Mucosa of stomach (tissue), 1 donor: ENCODE data around the gene KIRREL3.

Source experiments
- H3K27me3 ChIP-seq: one replicate; pipeline ENCODE4 v1.7.0; 2013; ENCODE audit warnings: mild to moderate bottlenecking, low read length; ENCODE audit not compliant: control insufficient read depth, insufficient read depth
- H3K36me3 ChIP-seq: one replicate; pipeline ENCODE4 v1.7.0; 2013; ENCODE audit warnings: low read length; ENCODE audit not compliant: control insufficient read depth, insufficient read depth
- H3K4me1 ChIP-seq: one replicate; pipeline ENCODE4 v1.7.0; 2013; ENCODE audit warnings: mild to moderate bottlenecking, low read length; ENCODE audit not compliant: control insufficient read depth, insufficient read depth
- H3K4me3 ChIP-seq: one replicate; pipeline ENCODE4 v1.7.0; 2013; ENCODE audit warnings: low read length
- H3K9ac ChIP-seq: one replicate; pipeline ENCODE4 v1.7.0; 2013; ENCODE audit warnings: mild to moderate bottlenecking, low read length, moderate library complexity
- H3K9me3 ChIP-seq: one replicate; pipeline ENCODE4 v1.7.0; 2013; ENCODE audit warnings: mild to moderate bottlenecking, low read length, moderate library complexity; ENCODE audit not compliant: control insufficient read depth
- donor health status: Pancreatic carcinoma.

KIRREL3 gene

DNA sequence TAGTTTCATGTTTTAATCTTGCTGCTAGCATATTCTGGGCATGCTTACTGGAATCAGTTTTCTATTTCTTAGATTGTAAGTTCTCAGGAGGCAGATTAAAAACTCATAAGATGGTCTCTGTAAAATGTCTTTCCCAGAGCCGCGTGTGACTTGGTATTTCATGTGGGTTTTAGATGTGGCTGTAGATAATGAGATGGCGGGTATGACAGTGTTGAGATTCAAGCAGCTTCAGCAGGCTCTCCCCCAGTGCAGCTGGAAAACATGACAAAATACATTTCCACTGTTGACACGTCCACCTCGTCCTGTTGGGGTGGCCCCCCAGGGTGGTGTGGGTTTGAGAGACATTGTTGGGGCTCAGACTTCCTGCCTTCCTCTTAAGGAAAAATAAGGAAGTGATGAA, 106.8 kb downstream of the KIRREL3 start:
- H3K27me3 ChIP-seq, result no peaks in the 10 kb centered on the region
- no peak overlapping the region for H3K4me3 ChIP-seq
- H3K36me3 ChIP-seq, result no peaks in the 10 kb centered on the region
- no peaks in the 10 kb centered on the region for H3K4me1 ChIP-seq
- no peak overlapping the region for H3K9ac ChIP-seq
- no peaks in the 10 kb centered on the region for H3K9me3 ChIP-seq

DNA sequence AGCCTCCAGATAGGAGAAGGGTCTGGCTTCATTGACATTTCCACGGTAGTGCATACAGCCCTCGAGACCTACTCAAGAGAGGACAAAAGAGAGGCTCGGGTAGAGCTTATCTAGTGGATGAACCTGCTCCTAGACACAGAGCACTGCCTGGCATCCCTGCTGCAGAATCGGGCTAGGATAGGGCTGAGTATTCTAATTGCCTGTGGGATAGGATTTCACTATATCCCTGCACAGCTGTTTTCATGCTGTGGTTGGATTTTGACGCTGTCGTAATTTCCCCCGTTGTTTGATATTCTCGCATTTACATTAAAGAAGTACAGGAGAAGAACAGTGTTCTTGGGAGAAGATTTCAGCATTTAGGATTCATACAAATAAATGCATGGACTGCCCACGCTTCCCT, 107.8 kb downstream of the KIRREL3 start:
- Histone ChIP-seq H3K9me3 (no peaks in the 10 kb centered on the region), H3K9ac (no peak overlapping the region), H3K4me3 (no peak overlapping the region), H3K4me1 (no peaks in the 10 kb centered on the region), H3K36me3 (no peaks in the 10 kb centered on the region), H3K27me3 (no peaks in the 10 kb centered on the region)

DNA sequence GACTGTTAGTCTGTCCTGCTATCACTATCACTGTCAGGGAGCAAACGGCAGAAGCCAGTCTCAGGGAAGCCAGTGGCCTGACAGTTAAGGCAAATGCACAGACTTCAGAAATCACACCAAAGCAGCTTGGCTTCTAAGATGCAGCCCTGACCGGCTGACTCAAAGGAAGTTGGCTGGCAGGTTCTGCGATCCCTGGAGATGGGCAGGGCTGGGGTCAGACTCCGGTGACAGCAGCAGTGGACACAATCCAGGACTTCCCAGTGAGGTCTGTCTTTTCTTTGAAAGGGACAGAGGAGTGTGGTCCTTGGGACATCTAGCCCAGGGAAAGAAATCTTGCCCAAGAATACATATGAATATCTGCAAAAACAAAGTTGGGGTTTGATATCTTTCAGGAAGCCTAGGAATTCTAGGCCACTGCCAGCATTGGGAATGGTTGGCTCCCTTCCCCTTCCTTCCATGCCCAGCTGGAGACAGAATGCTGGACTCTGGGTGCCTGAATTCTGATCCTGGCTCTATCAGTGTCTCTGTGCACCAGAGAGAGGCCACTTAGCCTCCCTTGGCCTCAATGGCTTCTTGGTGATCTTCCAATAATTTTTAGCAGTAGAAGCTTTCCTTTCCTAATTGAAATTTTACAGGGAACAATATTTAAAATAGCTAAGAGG, 108.9 kb downstream of the KIRREL3 start:
- no peak overlapping the region for H3K4me3 ChIP-seq
- H3K36me3 ChIP-seq, result no peaks in the 10 kb centered on the region
- no peaks in the 10 kb centered on the region for H3K27me3 ChIP-seq
- H3K4me1 ChIP-seq, result no peaks in the 10 kb centered on the region
- no peak overlapping the region for H3K9ac ChIP-seq
- no peaks in the 10 kb centered on the region for H3K9me3 ChIP-seq

DNA sequence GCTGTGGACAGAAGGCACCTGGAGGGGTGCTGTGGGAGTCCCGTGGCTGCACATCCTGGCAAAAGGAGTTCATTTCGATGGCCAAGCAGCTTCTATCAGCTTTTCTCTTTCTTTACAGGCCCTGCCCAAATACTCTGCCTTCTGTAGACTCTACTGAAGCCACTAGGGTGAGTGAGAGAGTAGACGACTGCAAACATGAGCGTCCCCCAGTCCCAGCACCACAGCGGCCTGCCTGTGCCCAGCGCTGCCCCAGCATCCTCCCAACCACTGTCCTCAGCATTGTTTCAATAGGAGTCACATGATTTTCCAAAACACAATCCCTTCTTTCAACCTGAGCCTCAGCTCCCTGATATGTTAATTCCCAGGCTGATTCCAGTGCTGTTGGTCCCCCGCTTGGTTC, 110.0 kb downstream of the KIRREL3 start:
- Histone ChIP-seq H3K9ac (no peak overlapping the region), H3K36me3 (no peaks in the 10 kb centered on the region), H3K27me3 (no peaks in the 10 kb centered on the region), H3K4me3 (no peak overlapping the region), H3K4me1 (no peaks in the 10 kb centered on the region), H3K9me3 (no peaks in the 10 kb centered on the region)

DNA sequence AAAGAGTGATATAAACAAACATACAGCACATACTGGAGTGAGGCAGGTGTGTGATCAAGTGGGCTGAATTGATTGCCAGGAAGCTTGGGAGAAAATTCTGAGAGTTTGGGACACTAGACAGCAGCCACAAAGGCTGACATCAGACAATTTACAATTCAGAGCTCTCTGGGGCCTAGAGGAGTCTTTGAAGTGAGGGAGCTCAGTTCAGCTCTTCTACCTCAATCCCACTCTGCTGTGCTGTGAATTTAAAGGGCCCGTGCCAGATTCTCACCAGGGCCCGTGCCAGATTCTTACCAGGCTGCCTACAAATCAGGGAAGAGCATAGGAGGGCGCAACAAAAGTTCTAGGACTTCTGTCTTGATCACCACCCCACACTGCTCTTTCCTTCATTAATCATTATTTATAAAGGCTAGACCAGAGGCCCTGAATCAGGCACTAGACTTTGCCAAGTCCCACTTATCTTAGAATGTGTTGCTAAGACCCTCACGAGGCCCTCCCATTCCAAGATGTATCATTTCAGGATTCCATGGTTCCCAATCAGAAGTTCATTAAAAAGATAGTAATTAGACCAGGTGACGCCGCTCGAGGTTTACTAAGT, 112.4 kb downstream of the KIRREL3 start:
- no peak overlapping the region for H3K4me3 ChIP-seq
- H3K36me3 ChIP-seq, result no peaks in the 10 kb centered on the region
- H3K9me3 ChIP-seq, result no peaks in the 10 kb centered on the region
- H3K9ac ChIP-seq, result no peak overlapping the region
- no peaks in the 10 kb centered on the region for H3K27me3 ChIP-seq
- no peaks in the 10 kb centered on the region for H3K4me1 ChIP-seq

DNA sequence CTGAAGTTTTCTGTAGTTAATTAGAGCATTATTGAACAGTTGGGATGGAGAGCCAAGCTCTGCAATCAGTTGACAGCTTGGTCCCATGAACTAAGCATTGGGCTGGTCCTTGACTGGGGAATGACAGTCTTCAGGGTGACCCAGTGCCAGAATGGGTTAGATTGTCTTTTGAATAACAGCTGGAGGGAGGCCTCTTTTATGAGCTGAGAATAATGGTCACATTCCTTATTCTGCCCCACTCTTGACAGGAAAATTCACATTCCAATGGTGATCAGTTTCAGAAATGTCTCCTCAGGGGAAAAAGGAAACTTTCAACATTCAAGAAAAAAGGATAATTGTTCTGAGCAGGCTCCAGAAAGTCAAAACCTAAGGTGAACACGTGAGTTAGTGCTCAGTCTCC, 113.9 kb downstream of the KIRREL3 start:
- no peaks in the 10 kb centered on the region for H3K27me3 ChIP-seq
- H3K36me3 ChIP-seq, result no peaks in the 10 kb centered on the region
- no peak overlapping the region for H3K4me3 ChIP-seq
- H3K9ac ChIP-seq, result no peak overlapping the region
- H3K9me3 ChIP-seq, result no peaks in the 10 kb centered on the region
- no peaks in the 10 kb centered on the region for H3K4me1 ChIP-seq

DNA sequence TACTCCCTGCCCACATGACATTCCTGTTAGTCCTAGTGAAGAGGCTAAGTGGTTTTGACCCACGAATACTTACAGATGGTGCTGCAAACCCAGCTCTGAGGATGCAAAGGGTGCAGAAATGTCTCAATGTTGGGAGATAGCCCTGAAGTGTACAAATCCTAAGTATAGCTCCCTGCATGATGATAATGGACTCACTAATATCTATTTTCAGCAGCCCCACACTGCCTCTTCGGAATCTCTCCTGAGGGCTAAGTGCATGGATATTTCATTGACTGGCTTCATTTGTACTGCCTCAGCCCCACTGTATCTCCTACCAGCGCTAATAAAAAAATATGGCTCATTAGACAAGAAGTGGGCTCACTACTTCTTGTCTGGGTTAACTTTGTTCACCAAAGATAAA, 114.5 kb downstream of the KIRREL3 start:
- H3K4me3 ChIP-seq, result no peak overlapping the region
- no peaks in the 10 kb centered on the region for H3K36me3 ChIP-seq
- no peak overlapping the region for H3K9ac ChIP-seq
- H3K9me3 ChIP-seq, result no peaks in the 10 kb centered on the region
- H3K27me3 ChIP-seq, result no peaks in the 10 kb centered on the region
- H3K4me1 ChIP-seq, result no peaks in the 10 kb centered on the region

DNA sequence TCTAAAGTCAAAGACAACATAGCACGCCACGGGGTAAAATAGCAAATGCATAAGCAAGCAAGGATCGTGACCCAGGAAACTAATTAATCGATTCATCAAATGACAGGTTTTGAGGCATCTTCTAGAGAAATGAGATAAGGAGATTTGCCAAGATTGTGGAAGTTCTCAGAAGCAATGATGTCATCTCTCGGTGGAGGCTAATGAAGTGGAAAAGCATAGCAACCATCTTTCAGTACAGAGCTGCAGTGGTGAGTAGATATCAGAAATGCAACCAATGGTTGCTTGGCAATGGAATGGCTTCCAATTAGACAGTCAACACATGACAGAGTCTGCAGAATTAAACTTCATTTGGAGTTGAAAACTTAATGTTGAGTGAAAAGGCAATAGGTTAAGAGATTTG, 116.0 kb downstream of the KIRREL3 start:
- H3K4me3 ChIP-seq, result no peak overlapping the region
- no peaks in the 10 kb centered on the region for H3K4me1 ChIP-seq
- no peaks in the 10 kb centered on the region for H3K36me3 ChIP-seq
- no peaks in the 10 kb centered on the region for H3K9me3 ChIP-seq
- H3K9ac ChIP-seq, result no peak overlapping the region
- H3K27me3 ChIP-seq, result no peaks in the 10 kb centered on the region

DNA sequence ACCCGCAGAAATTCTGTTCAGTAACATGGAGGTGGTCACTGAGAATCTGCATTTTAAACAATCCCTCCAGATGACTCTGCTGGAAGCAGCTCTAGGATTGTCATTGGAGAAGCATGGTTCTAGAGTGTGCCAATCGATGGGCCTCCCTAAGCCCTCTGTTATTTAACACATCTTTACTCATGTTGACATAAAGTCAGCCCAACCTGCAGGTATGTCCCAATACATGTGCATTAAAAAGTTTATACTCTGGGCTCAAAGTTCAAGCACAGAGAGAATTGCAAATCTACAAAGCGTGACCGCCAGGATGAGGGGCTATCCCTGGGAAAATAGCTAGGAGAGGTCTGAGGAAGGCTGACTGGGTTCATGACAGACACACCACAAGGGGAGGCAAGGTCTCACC, 116.4 kb downstream of the KIRREL3 start:
- Histone ChIP-seq H3K9me3 (no peaks in the 10 kb centered on the region), H3K36me3 (no peaks in the 10 kb centered on the region), H3K4me1 (no peaks in the 10 kb centered on the region), H3K27me3 (no peaks in the 10 kb centered on the region), H3K9ac (no peak overlapping the region), H3K4me3 (no peak overlapping the region)

DNA sequence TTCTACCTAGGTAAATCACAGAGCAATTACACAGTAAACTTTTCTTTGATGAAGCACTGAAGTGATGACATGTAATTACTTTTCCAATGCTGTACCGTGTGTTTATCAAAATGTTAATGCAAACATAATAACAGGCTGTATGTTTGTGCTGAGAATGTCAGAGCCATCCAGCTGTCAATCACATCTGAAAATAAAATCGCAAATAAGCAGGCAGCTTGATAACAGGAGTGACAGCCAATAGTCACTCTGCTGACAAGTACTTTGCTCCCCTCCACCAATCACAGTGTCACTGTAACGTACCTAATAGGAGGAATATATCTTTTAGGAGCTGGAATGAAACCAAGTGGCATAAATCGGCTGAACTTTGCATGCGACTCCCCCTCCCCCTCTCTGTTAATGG, 119.7 kb downstream of the KIRREL3 start:
- no peaks in the 10 kb centered on the region for H3K27me3 ChIP-seq
- no peaks in the 10 kb centered on the region for H3K36me3 ChIP-seq
- H3K9me3 ChIP-seq, result no peaks in the 10 kb centered on the region
- H3K9ac ChIP-seq, result no peak overlapping the region
- H3K4me3 ChIP-seq, result no peak overlapping the region
- H3K4me1 ChIP-seq, result no peaks in the 10 kb centered on the region

DNA sequence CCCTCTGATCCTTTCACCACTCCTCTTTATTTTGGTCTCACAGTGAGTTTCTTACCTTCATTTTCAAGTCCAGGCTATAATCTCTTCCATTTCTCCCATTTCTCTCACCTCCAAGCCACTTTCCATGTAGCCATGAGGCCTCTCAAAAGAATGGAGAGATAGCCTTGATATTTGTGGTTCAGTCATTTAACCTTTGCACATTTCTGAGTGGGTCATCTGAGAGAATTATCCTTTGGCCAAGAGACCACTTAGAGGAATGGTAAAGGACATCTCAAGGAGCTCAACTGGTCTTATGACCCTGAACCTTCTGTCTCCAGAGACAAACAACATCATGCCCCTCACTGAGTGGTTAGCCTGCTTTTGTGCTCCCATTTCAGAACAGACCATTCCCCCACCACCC, 121.1 kb downstream of the KIRREL3 start:
- Histone ChIP-seq H3K4me1 (no peaks in the 10 kb centered on the region), H3K27me3 (no peaks in the 10 kb centered on the region), H3K4me3 (no peak overlapping the region), H3K36me3 (no peaks in the 10 kb centered on the region), H3K9ac (no peak overlapping the region), H3K9me3 (no peaks in the 10 kb centered on the region)

DNA sequence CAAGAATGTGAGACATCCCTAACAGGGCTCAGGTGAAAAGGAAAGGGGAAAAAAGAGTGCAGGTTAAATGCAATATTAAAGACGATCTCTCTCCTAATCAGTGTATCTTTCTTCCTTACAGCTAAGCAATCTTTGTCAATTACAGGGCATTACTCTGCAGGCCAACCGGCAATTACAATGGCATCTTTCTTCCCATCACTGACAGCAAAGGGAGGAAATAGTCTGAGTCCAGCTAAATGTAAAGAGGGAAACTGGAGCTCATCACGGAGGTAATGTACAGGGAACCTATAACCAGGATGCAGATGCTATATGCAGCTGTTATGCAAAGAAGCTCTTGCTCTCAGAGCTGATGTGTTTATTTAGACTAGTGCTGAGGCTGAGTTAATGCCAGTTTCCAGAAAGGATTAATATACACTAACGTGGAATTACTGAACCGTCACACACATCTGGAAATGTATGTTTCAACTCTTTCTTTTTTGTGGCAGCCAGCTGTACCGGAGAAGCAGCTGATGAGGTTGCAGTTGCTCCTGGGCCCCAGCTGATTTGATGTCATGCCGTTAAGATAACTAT, 121.6 kb downstream of the KIRREL3 start:
- no peak overlapping the region for H3K4me3 ChIP-seq
- no peaks in the 10 kb centered on the region for H3K36me3 ChIP-seq
- H3K9ac ChIP-seq, result no peak overlapping the region
- no peaks in the 10 kb centered on the region for H3K4me1 ChIP-seq
- no peaks in the 10 kb centered on the region for H3K27me3 ChIP-seq
- no peaks in the 10 kb centered on the region for H3K9me3 ChIP-seq
